ENCODE data around the gene SLC8B1.

GRCh38 chr12:113260636-113261300 lies 74.1 kb downstream of the SLC8B1 start:
- TF ChIP-seq CTCF (IDR thresholded peaks at IDR 0.05): no peak
- no peak for TF ChIP-seq POLR2A (IDR thresholded peaks at IDR 0.05)
